PC-9 (cell line): Measurements from ENCODE around the gene NOX5. TPM values are rescaled to one million over a fixed set of nuclear protein-coding genes. Genes with fewer than 3 reads are reported as not detected.

ENCODE experiments used
- BruUV-seq: library from RNA; stranded (reverse); fragments of 400-500 nt; replicated peaks from 2 replicates; lab custom pipeline; 2021; lab: Mats Ljungman, UMichigan
- CTCF ChIA-PET: fragments of 300-600 bp; sonication (Branson Sonifier 250); formaldehyde crosslinking; loops from one replicate; lab custom pipeline; 2022; ENCODE audit warnings: antibody characterized with exemption; lab: Charles Lee
- POLR2A ChIA-PET: fragments of 300-600 bp; sonication (Branson Sonifier 250); formaldehyde crosslinking; loops from one replicate; lab custom pipeline; 2022; ENCODE audit warnings: antibody characterized with exemption; ENCODE audit not compliant: unreplicated experiment; lab: Charles Lee
- DNase-seq, 2 experiments: peaks; one replicate each; pipeline versions ENCODE4 v3.0.0 to v3.0.0-alpha.2; 2015 to 2022; ENCODE audit warnings: mixed read lengths in 1 of 2
- H2AFZ ChIP-seq: fragments of 200-600 bp; sonication (generic); 2 replicates; pipeline ENCODE4 v1.8.1; 2017; ENCODE audit warnings: antibody characterized with exemption
- H3F3A ChIP-seq: fragments of 200-600 bp; sonication (generic); 2 replicates; pipeline ENCODE4 v1.8.1; 2017; ENCODE audit warnings: antibody characterized with exemption, mild to moderate bottlenecking, low read depth; ENCODE audit not compliant: insufficient read depth
- H3K27ac ChIP-seq: fragments of 200-600 bp; sonication (generic); 2 replicates; pipeline ENCODE4 v1.6.1; 2016; ENCODE audit warnings: mixed run types
- H3K27me3 ChIP-seq: fragments of 200-600 bp; sonication (generic); 2 replicates; pipeline ENCODE4 v1.6.1; 2016; ENCODE audit warnings: low read depth, mixed run types; ENCODE audit not compliant: insufficient read depth
- H3K36me3 ChIP-seq: fragments of 200-600 bp; sonication (generic); 2 replicates; pipeline ENCODE4 v1.6.1; 2016; ENCODE audit warnings: low read depth, mixed run types
- H3K4me1 ChIP-seq: fragments of 200-600 bp; sonication (generic); replicated peaks from 2 replicates; pipeline ENCODE4 v1.6.1; 2016; ENCODE audit warnings: mixed run types; ENCODE audit not compliant: insufficient read depth
- H3K4me2 ChIP-seq: fragments of 200-600 bp; sonication (generic); 2 replicates; pipeline ENCODE4 v1.6.1; 2017; ENCODE audit warnings: mixed run types
- H3K4me3 ChIP-seq: fragments of 200-600 bp; sonication (generic); 2 replicates; pipeline ENCODE4 v1.6.1; 2016; ENCODE audit warnings: mixed run types
- H3K79me2 ChIP-seq: fragments of 200-600 bp; sonication (generic); 2 replicates; pipeline ENCODE4 v1.6.1; 2017; ENCODE audit warnings: low read depth, mixed run types
- H3K9me2 ChIP-seq: fragments of 200-600 bp; sonication (generic); 2 replicates; pipeline ENCODE4 v1.8.1; 2017; ENCODE audit warnings: mild to moderate bottlenecking; ENCODE audit not compliant: insufficient read depth
- H3K9me3 ChIP-seq: fragments of 200-600 bp; sonication (generic); 2 replicates; pipeline ENCODE4 v1.8.1; 2016; ENCODE audit warnings: low read depth; ENCODE audit not compliant: insufficient read depth
- H4K20me1 ChIP-seq: fragments of 200-600 bp; sonication (generic); 2 replicates; pipeline ENCODE4 v1.8.1; 2017; ENCODE audit not compliant: insufficient read depth
- CTCF ChIP-seq: fragments of 200-600 bp; sonication (generic); conservative IDR thresholded peaks from 2 replicates; pipeline ENCODE4 v1.6.1; 2017; ENCODE audit warnings: mixed run types, antibody characterized with exemption, mild to moderate bottlenecking, moderate library complexity
- EZH2 ChIP-seq: fragments of 200-600 bp; sonication (generic); IDR thresholded peaks from 2 replicates; pipeline ENCODE4 v1.8.0; 2017; ENCODE audit warnings: antibody characterized with exemption, low read depth
- intact Hi-C: fragments of 100-400 bp; cut with micrococcal nuclease; formaldehyde crosslinking; loops from one replicate; pipeline ENCODE4 v1.10.0; 2022; ENCODE audit not compliant: unreplicated experiment
- total RNA-seq: library from RNA; stranded (reverse); gene quantifications from 2 replicates; pipeline ENCODE4 v1.2.3, GENCODE V29; 2021

The NOX5 gene
- total RNA-seq, 1 experiment from 2014 or later: 1.5 TPM

- H3K79me2 ChIP-seq: no peaks in the 10 kb centered on the region
- TF ChIP-seq CTCF (no peak), EZH2 (no peak)
- H3K4me1 ChIP-seq: peaks cover 9% of the 10 kb centered on the region
- H3K27me3 ChIP-seq: no peaks in the 10 kb centered on the region
- H3K36me3 ChIP-seq: no peaks in the 10 kb centered on the region
- peaks cover 1% of the 10 kb centered on the region; the same call in 1 of the 2 replicates for H3F3A ChIP-seq
- no peaks in the 10 kb centered on the region for H4K20me1 ChIP-seq
- no peaks in the 10 kb centered on the region for H3K9me2 ChIP-seq
- H3K27ac ChIP-seq: no peak overlapping the region
- H2AFZ ChIP-seq: no peak overlapping the region
- BruUV-seq: no TSS peak
- H3K9me3 ChIP-seq: no peaks in the 10 kb centered on the region
- ChIA-PET POLR2A (no interaction called here), CTCF (no interaction called here)
- no peak overlapping the region for H3K4me3 ChIP-seq
- no peak for DNase-seq
- intact Hi-C loops: no loop called here
- H3K4me2 ChIP-seq: no peak overlapping the region
These were observed 84.3 kb downstream of the NOX5 start for GRCh38 chr15:69098771-69099170.

- no peaks in the 10 kb centered on the region for H3K27me3 ChIP-seq
- no peak overlapping the region for H3K27ac ChIP-seq
- CTCF ChIA-PET: no interaction called here
- no peaks in the 10 kb centered on the region for H3K79me2 ChIP-seq
- no peaks in the 10 kb centered on the region for H3K36me3 ChIP-seq
- no peaks in the 10 kb centered on the region for H3K4me1 ChIP-seq
- no TSS peak for BruUV-seq
- TF ChIP-seq EZH2 (no peak), CTCF (no peak)
- no peaks in the 10 kb centered on the region for H4K20me1 ChIP-seq
- POLR2A ChIA-PET: no interaction called here
- intact Hi-C loops: no loop called here
- no peaks in the 10 kb centered on the region for H3F3A ChIP-seq
- H3K4me2 ChIP-seq: no peak overlapping the region
- H2AFZ ChIP-seq: no peak overlapping the region
- H3K9me2 ChIP-seq: no peaks in the 10 kb centered on the region
- no peak overlapping the region for H3K4me3 ChIP-seq
- DNase-seq: no peak
- no peaks in the 10 kb centered on the region for H3K9me3 ChIP-seq
These were observed 85.4 kb downstream of the NOX5 start for GRCh38 chr15:69099941-69100340.

- Histone ChIP-seq H3K9me2 (no peaks in the 10 kb centered on the region), H3K4me1 (no peaks in the 10 kb centered on the region), H3K79me2 (no peaks in the 10 kb centered on the region), H3K27me3 (no peaks in the 10 kb centered on the region), H3K9me3 (no peaks in the 10 kb centered on the region), H3K4me3 (no peak overlapping the region), H3F3A (no peaks in the 10 kb centered on the region), H3K4me2 (no peak overlapping the region), H4K20me1 (no peaks in the 10 kb centered on the region), H2AFZ (no peak overlapping the region), H3K36me3 (no peaks in the 10 kb centered on the region), H3K27ac (no peak overlapping the region)
- intact Hi-C loops: no loop called here
- ChIA-PET CTCF (no interaction called here), POLR2A (no interaction called here)
- BruUV-seq: no TSS peak
- no peak for DNase-seq
- TF ChIP-seq EZH2 (no peak), CTCF (no peak)
These were observed 86.3 kb downstream of the NOX5 start for GRCh38 chr15:69100821-69101220.
